Tibial nerve (tissue), 4 donors: ENCODE data around the gene CHD6.

Source experiments
- CTCF ChIP-seq, 5 experiments: fragments of 200-600 bp in 3 of 5; fragments of 450-650 bp in 2 of 5; sonication (generic) in 3 of 5; IDR thresholded peaks; one replicate each; pipeline ENCODE4 v1.5.1; 2016 to 2019; ENCODE audit warnings: antibody characterized with exemption in 5 of 5, mild to moderate bottlenecking in 3 of 5, moderate library complexity in 2 of 5
- EP300 ChIP-seq, 2 donors: sonication (generic); formaldehyde crosslinking; IDR thresholded peaks; one replicate each; pipeline ENCODE4 v1.6.1; 2017; ENCODE audit warnings: antibody characterized with exemption in 2 of 2, mild to moderate bottlenecking in 1 of 2
- POLR2A ChIP-seq, 2 donors: fragments of 450-650 bp; IDR thresholded peaks; one replicate each; pipeline ENCODE4 v1.6.1; 2017; ENCODE audit warnings: antibody characterized with exemption in 2 of 2, mild to moderate bottlenecking in 2 of 2, moderate library complexity in 2 of 2

GRCh38 chr20:41371371-41371770 is 246.8 kb downstream of the CHD6 start:
- no peak for TF ChIP-seq CTCF (IDR thresholded peaks at IDR 0.05)
- no peak for TF ChIP-seq POLR2A (IDR thresholded peaks at IDR 0.05)
- TF ChIP-seq EP300 (IDR thresholded peaks at IDR 0.05) = no peak
